ENCODE results near the gene CNR1. TPM values are rescaled to one million over a fixed set of nuclear protein-coding genes. Genes with fewer than 3 reads are reported as not detected.

The CNR1 gene
- total RNA-seq, 4 donors from 2014 or later = 6.4 to 16.1 (median 9.5) TPM

GRCh38 chr6:88119769-88120168 lies 46.4 kb downstream of the CNR1 start:
- peaks cover 0 to 4% of the 10 kb centered on the region in 2 donors for H3K9me3 ChIP-seq
- 56 to 66% methylated on average over 2 of the region's 2 CpGs for WGBS, 2 donors (ENCODE audit: low coverage in 1 of 2)
- H3K4me3 ChIP-seq = no peak overlapping the region
- no peak for DNase-seq
- H3K27me3 ChIP-seq = no peaks in the 10 kb centered on the region
- no peaks in the 10 kb centered on the region for H3K36me3 ChIP-seq
- in situ Hi-C loops (cut with MboI; ENCODE audit: low pct_ligation_motif_present in 1 of 4, low pct_unique_long_range_greater_than_20kb in 1 of 4, low sequenced_read_pairs in 3 of 4) = no loop called here
- no peaks in the 10 kb centered on the region for H3K4me1 ChIP-seq
- no peak overlapping the region for H3K27ac ChIP-seq
- intact Hi-C loops (cut with DNase I; ENCODE audit: low total_unique reads) = no loop called here
- TF ChIP-seq, protein P1, sequence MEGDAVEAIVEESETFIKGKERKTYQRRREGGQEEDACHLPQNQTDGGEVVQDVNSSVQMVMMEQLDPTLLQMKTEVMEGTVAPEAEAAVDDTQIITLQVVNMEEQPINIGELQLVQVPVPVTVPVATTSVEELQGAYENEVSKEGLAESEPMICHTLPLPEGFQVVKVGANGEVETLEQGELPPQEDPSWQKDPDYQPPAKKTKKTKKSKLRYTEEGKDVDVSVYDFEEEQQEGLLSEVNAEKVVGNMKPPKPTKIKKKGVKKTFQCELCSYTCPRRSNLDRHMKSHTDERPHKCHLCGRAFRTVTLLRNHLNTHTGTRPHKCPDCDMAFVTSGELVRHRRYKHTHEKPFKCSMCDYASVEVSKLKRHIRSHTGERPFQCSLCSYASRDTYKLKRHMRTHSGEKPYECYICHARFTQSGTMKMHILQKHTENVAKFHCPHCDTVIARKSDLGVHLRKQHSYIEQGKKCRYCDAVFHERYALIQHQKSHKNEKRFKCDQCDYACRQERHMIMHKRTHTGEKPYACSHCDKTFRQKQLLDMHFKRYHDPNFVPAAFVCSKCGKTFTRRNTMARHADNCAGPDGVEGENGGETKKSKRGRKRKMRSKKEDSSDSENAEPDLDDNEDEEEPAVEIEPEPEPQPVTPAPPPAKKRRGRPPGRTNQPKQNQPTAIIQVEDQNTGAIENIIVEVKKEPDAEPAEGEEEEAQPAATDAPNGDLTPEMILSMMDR (IDR thresholded peaks at IDR 0.05) = no peak
- TF ChIP-seq POLR2AphosphoS5 (IDR thresholded peaks at IDR 0.05) (no peak), POLR2A (IDR thresholded peaks at IDR 0.05) (no peak), EP300 (IDR thresholded peaks at IDR 0.05; ENCODE audit: low read depth) (no peak)

- Histone ChIP-seq H3K27ac (no peak overlapping the region), H3K36me3 (no peaks in the 10 kb centered on the region), H3K9me3 (no peaks in the 10 kb centered on the region), H3K4me3 (no peak overlapping the region), H3K4me1 (no peaks in the 10 kb centered on the region), H3K27me3 (no peaks in the 10 kb centered on the region)
- in situ Hi-C loops (cut with MboI; ENCODE audit: low pct_ligation_motif_present in 1 of 4, low pct_unique_long_range_greater_than_20kb in 1 of 4, low sequenced_read_pairs in 3 of 4) (no loop called here), intact Hi-C loops (cut with DNase I; ENCODE audit: low total_unique reads) (no loop called here)
- TF ChIP-seq EP300 (IDR thresholded peaks at IDR 0.05; ENCODE audit: low read depth) = no peak
- TF ChIP-seq POLR2A (IDR thresholded peaks at IDR 0.05) = no peak
- TF ChIP-seq, protein P1 (IDR thresholded peaks at IDR 0.05) = no peak
- TF ChIP-seq POLR2AphosphoS5 (IDR thresholded peaks at IDR 0.05) = no peak
- no peak for DNase-seq
- 61 to 65% methylated on average over 3 of the region's 3 CpGs for whole genome bisulfite sequencing, 2 donors (ENCODE audit: low coverage in 1 of 2)
These were observed 49.9 kb downstream of the CNR1 start for GRCh38 chr6:88116276-88116675.

DNA sequence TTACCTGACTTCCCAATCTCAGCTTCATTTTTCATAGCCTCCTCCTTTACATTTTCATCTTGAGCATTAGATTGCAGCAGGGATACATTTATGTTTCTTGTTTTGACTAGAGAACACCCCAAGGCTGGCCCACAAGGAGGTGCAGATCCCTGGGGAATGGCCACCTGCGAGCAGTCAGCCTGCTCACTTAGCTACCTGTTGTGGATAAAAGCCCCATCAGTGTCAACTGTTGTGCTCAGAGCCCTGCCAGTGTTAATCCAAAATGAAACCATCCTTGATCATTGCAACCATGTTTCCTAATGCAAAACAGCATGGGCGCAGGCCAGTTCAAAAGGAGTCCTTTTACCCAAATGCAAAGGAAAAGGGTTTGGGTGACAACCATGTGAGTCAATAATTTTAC lies 50.8 kb downstream of the CNR1 start:
- DNase-seq = no peak
- H3K4me3 ChIP-seq = no peak overlapping the region
- H3K36me3 ChIP-seq = no peaks in the 10 kb centered on the region
- H3K4me1 ChIP-seq = no peaks in the 10 kb centered on the region
- H3K27me3 ChIP-seq = no peaks in the 10 kb centered on the region
- in situ Hi-C loops (cut with MboI; ENCODE audit: low pct_ligation_motif_present in 1 of 4, low pct_unique_long_range_greater_than_20kb in 1 of 4, low sequenced_read_pairs in 3 of 4) = no loop called here
- no peak for TF ChIP-seq EP300 (IDR thresholded peaks at IDR 0.05; ENCODE audit: low read depth)
- TF ChIP-seq POLR2A (IDR thresholded peaks at IDR 0.05) = no peak
- TF ChIP-seq, protein P1 (IDR thresholded peaks at IDR 0.05) = no peak
- no peak for TF ChIP-seq POLR2AphosphoS5 (IDR thresholded peaks at IDR 0.05)
- H3K27ac ChIP-seq = no peak overlapping the region
- WGBS, 2 donors (ENCODE audit: low coverage in 1 of 2) = 39 to 100% methylated on average over 1 to 2 of the region's 2 CpGs
- no peaks in the 10 kb centered on the region for H3K9me3 ChIP-seq
- intact Hi-C loops (cut with DNase I; ENCODE audit: low total_unique reads) = no loop called here

DNA sequence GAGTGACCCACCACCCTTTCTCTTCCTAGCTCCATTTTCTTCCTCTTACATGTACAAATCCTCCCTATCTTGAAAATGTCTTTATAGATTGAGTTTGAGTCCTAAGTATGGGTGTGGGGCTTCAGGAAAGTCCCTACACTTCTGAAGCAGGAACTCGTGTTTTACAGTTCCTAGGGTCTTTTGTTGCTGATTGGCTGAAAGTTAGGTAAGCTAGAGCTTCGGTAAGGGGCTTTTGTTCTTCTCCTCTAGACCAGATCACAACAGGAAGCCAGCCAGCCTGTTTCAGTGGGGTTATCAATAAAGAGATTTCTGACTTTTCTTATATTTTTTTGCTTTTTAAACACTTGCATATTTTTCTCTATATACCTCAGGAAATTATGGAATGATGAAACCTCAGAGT lies 51.3 kb downstream of the CNR1 start:
- Histone ChIP-seq H3K36me3 (no peaks in the 10 kb centered on the region), H3K9me3 (no peaks in the 10 kb centered on the region), H3K27me3 (no peaks in the 10 kb centered on the region), H3K27ac (no peak overlapping the region), H3K4me3 (no peak overlapping the region), H3K4me1 (no peaks in the 10 kb centered on the region)
- TF ChIP-seq EP300 (IDR thresholded peaks at IDR 0.05; ENCODE audit: low read depth) (no peak), POLR2AphosphoS5 (IDR thresholded peaks at IDR 0.05) (no peak), POLR2A (IDR thresholded peaks at IDR 0.05) (no peak)
- TF ChIP-seq, protein P1 (IDR thresholded peaks at IDR 0.05) = no peak
- 60 to 61% methylated on average over 1 to 2 of the region's 2 CpGs for WGBS, 2 donors (ENCODE audit: low coverage in 1 of 2)
- intact Hi-C loops (cut with DNase I; ENCODE audit: low total_unique reads) = no loop called here
- DNase-seq = no peak
- in situ Hi-C loops (cut with MboI; ENCODE audit: low pct_ligation_motif_present in 1 of 4, low pct_unique_long_range_greater_than_20kb in 1 of 4, low sequenced_read_pairs in 3 of 4) = no loop called here

Measured in transverse colon (tissue), 4 donors.